GM18858 (cell line): Measurements from ENCODE around the gene DSCAML1.

Experiments used
- ATAC-seq: cut with Tn5 transposase; IDR thresholded peaks from one replicate; pipeline ENCODE4 v1.9.1; 2021; ENCODE audit not compliant: unreplicated experiment

The DSCAML1 gene

GRCh38 chr11:117529816-117530215 lies 267.2 kb downstream of the DSCAML1 start:
- ATAC-seq = no peak

- ATAC-seq = no peak
These were observed 268.8 kb downstream of the DSCAML1 start for GRCh38 chr11:117528097-117528721.

- ATAC-seq = no peak
These were observed 269.7 kb downstream of the DSCAML1 start for GRCh38 chr11:117527271-117527670.

- no peak for ATAC-seq
These were observed 271.0 kb downstream of the DSCAML1 start for GRCh38 chr11:117525866-117526542.

GRCh38 chr11:117524468-117525183 lies 272.4 kb downstream of the DSCAML1 start:
- ATAC-seq = no peak

- no peak for ATAC-seq
These were observed 273.3 kb downstream of the DSCAML1 start for GRCh38 chr11:117523680-117524079.

- ATAC-seq = no peak
These were observed 275.0 kb downstream of the DSCAML1 start for GRCh38 chr11:117521974-117522373.

- ATAC-seq = no peak
These were observed 276.1 kb downstream of the DSCAML1 start for GRCh38 chr11:117520966-117521365.

- ATAC-seq = no peak
These were observed 276.8 kb downstream of the DSCAML1 start for GRCh38 chr11:117520201-117520600.

GRCh38 chr11:117519590-117519989 lies 277.4 kb downstream of the DSCAML1 start:
- no peak for ATAC-seq

GRCh38 chr11:117519170-117519569 lies 277.8 kb downstream of the DSCAML1 start:
- no peak for ATAC-seq

- ATAC-seq = no peak
These were observed 278.6 kb downstream of the DSCAML1 start for GRCh38 chr11:117518455-117518854.

- no peak for ATAC-seq
These were observed 279.9 kb downstream of the DSCAML1 start for GRCh38 chr11:117517097-117517496.

GRCh38 chr11:117515892-117516787 lies 280.9 kb downstream of the DSCAML1 start:
- ATAC-seq = no peak

- ATAC-seq = no peak
These were observed 282.8 kb downstream of the DSCAML1 start for GRCh38 chr11:117514256-117514655.

- ATAC-seq = no peak
These were observed 283.4 kb downstream of the DSCAML1 start for GRCh38 chr11:117513666-117514065.

- no peak for ATAC-seq
These were observed 285.0 kb downstream of the DSCAML1 start for GRCh38 chr11:117511931-117512539.

GRCh38 chr11:117511483-117511930 lies 285.5 kb downstream of the DSCAML1 start:
- ATAC-seq = no peak

- no peak for ATAC-seq
These were observed 286.4 kb downstream of the DSCAML1 start for GRCh38 chr11:117510646-117511045.

- ATAC-seq = no peak
These were observed 287.5 kb downstream of the DSCAML1 start for GRCh38 chr11:117509543-117509942.

GRCh38 chr11:117506971-117507370 lies 290.0 kb downstream of the DSCAML1 start:
- ATAC-seq = no peak
